Type B pancreatic cell (in vitro differentiated cells): ENCODE measurements around the gene SCNN1G. TPM values are rescaled to one million over a fixed set of nuclear protein-coding genes. Genes with fewer than 3 reads are reported as not detected.
A peak's percentile ranks its signal among the peaks of the same experiment; 100 is the strongest.

Experiments used
- DNase-seq: peaks from one replicate; pipeline ENCODE4 v3.0.0; 2021; ENCODE audit warnings: mixed read lengths; ENCODE audit not compliant: unreplicated experiment; ENCODE audit errors: extremely low spot score
- H3K27ac Mint-ChIP-seq: 2 replicates; pipeline ENCODE4 v1.8.0; 2021; ENCODE audit warnings: mild to moderate bottlenecking, mixed read lengths
- H3K27me3 Mint-ChIP-seq: 2 replicates; pipeline ENCODE4 v1.8.0; 2021; ENCODE audit warnings: mixed read lengths
- H3K36me3 Mint-ChIP-seq: 2 replicates; pipeline ENCODE4 v1.8.0; 2021; ENCODE audit warnings: mixed read lengths
- H3K4me1 Mint-ChIP-seq: one replicate; pipeline ENCODE4 v1.8.0; 2021; ENCODE audit warnings: mixed read lengths; ENCODE audit not compliant: unreplicated experiment
- H3K4me3 Mint-ChIP-seq: 2 replicates; pipeline ENCODE4 v1.8.0; 2021; ENCODE audit warnings: mild to moderate bottlenecking, mixed read lengths
- H3K9me3 Mint-ChIP-seq: 2 replicates; pipeline ENCODE4 v1.8.0; 2021; ENCODE audit warnings: mixed read lengths
- long read RNA-seq: library from polyadenylated mRNA; unstranded; transcript quantifications from one replicate; pipeline ENCODE4 v2.0.0, GENCODE V29; 2020
- total RNA-seq: library from RNA; stranded (reverse); gene quantifications from 2 replicates; pipeline ENCODE4 v1.2.1, GENCODE V29; 2021; ENCODE audit warnings: low replicate concordance
- TF ChIP-seq, protein P1 (sequence below): fragments of 200-600 bp; sonication (generic); conservative IDR thresholded peaks from 2 replicates; pipeline ENCODE4 v1.5.0; 2021; ENCODE audit warnings: antibody characterized with exemption, mild to moderate bottlenecking

SCNN1G gene, protein sequence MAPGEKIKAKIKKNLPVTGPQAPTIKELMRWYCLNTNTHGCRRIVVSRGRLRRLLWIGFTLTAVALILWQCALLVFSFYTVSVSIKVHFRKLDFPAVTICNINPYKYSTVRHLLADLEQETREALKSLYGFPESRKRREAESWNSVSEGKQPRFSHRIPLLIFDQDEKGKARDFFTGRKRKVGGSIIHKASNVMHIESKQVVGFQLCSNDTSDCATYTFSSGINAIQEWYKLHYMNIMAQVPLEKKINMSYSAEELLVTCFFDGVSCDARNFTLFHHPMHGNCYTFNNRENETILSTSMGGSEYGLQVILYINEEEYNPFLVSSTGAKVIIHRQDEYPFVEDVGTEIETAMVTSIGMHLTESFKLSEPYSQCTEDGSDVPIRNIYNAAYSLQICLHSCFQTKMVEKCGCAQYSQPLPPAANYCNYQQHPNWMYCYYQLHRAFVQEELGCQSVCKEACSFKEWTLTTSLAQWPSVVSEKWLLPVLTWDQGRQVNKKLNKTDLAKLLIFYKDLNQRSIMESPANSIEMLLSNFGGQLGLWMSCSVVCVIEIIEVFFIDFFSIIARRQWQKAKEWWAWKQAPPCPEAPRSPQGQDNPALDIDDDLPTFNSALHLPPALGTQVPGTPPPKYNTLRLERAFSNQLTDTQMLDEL
- total RNA-seq, result 1.3 and 1.4 TPM in 2 replicates
- long read RNA-seq, transcript SCNN1G-201 (13 exons, 3,507 nt), result major isoform, 5 of 6 reads
- long read RNA-seq, partial matches to known transcripts, result 1 of 6 reads
- long read RNA-seq, other reads (novel, unspliced or antisense), result 0 of 6 reads

DNA sequence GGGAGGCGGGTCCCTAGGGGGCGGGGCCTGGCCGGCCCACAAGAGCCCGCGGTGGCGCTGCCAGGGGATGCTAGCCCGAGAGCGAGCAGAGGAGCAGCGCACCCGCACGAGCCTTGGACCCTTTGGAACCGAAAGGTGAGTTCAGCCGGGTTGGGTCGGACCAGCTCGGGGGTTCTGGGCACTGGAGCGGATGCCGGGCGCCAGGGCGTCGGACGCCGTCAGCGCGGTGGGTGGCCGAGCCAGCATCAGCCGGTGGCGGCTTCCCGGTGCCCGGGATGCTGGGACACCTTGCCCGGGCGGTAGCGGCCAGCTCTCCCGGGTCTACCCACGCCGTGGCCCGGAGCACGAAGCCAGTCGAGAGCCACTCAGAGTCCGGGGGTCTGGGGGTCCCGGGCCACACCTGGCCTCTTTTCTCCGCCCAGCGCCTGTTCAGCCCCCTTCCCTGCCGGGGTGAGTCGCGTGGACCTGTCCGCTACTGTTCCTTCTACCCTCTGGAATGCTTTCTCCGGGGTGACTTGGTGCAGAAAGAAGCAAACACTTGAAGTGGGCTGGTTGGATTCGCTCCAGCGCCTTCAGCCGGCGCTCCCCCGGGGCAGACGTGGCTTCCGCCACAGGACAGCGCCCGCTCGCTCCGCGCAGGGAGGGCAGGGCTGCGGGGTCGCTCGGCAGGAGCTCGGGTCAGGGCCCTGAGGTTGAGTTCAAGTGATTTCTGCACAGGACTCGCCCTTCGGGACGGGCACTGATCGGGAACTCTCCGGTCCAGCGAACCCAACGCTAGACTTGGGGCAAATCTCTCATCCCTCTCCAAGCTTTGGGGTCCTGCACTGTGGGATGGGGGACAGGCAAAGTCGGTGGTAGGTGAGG, at the start of gene SCNN1G:
Gene SCNN1G, plus strand, starts transcription at position 67 of the 864 bp plus-strand sequence. CDS start 3,527 bp downstream, outside the sequence.
- Mint-ChIP-seq H3K4me1 (no peaks in the 10 kb centered on the region), H3K36me3 (no peaks in the 10 kb centered on the region), H3K27me3 (peaks cover 74% of the 10 kb centered on the region), H3K9me3 (no peaks in the 10 kb centered on the region), H3K27ac (no peak within 1 kb of the TSS), H3K4me3 (peak within 1 kb of the TSS; percentile 69)
- TF ChIP-seq, protein P1, sequence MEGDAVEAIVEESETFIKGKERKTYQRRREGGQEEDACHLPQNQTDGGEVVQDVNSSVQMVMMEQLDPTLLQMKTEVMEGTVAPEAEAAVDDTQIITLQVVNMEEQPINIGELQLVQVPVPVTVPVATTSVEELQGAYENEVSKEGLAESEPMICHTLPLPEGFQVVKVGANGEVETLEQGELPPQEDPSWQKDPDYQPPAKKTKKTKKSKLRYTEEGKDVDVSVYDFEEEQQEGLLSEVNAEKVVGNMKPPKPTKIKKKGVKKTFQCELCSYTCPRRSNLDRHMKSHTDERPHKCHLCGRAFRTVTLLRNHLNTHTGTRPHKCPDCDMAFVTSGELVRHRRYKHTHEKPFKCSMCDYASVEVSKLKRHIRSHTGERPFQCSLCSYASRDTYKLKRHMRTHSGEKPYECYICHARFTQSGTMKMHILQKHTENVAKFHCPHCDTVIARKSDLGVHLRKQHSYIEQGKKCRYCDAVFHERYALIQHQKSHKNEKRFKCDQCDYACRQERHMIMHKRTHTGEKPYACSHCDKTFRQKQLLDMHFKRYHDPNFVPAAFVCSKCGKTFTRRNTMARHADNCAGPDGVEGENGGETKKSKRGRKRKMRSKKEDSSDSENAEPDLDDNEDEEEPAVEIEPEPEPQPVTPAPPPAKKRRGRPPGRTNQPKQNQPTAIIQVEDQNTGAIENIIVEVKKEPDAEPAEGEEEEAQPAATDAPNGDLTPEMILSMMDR, result peak; percentile 74
- DNase-seq, result no peak

DNA sequence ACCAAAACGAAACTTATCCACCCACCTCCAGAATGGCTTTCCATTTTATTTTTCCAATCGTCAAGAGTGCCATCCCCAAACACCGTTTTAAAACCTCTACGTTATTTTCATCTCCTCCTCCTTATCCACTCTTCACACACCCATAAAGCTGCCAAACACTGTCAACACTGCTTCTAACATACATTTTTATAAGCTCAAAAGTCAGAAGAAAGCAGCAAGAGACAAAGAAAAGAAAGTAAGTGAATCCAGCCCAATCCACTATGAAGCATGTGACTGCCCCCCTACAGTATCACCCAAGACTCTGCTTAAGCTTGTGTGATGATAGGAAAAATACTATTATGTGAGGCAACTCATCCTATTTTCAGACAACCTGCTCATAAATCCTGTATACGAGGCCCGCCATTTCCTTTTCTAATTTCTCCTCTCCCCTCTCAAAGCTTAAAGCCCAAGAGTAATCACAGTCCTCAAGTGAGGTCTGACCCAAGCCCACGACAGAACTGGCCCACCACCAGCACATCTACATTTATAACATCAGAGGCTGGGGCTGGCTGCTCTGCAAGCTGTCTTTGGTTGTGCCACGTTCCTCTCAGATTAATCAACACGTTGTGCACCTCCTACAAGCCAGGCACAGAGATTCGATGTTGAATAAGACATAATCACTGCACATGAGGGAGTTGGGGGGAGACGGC, 49.6 kb upstream of the SCNN1G start:
- no peaks in the 10 kb centered on the region for H3K27me3 Mint-ChIP-seq
- DNase-seq, result no peak
- H3K36me3 Mint-ChIP-seq, result no peaks in the 10 kb centered on the region
- no peaks in the 10 kb centered on the region for H3K9me3 Mint-ChIP-seq
- TF ChIP-seq, protein P1, result no peak
- peak overlapping the region; percentile 64 for H3K27ac Mint-ChIP-seq
- H3K4me3 Mint-ChIP-seq, result peak overlapping the region; percentile 46
- peaks cover 28% of the 10 kb centered on the region for H3K4me1 Mint-ChIP-seq

DNA sequence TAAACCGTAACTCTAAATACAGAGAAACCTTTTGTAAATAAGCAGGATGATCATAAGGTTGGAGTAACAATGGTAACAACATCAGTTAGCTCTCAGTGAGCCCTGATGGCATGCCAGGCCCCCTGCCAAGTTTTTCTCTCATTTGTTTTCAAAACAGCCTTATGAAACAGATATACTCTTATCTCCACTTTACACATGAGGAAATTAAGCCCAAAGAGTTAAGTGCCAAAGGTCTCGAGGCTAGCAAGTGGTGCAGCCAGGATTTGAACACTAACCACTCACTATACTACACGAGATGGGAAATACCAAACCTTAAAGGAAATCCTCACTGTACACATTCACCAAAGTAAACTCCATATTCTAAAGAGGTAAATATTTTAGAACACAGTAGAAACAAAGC, 48.3 kb upstream of the SCNN1G start:
- H3K9me3 Mint-ChIP-seq, result no peaks in the 10 kb centered on the region
- H3K27me3 Mint-ChIP-seq, result no peaks in the 10 kb centered on the region
- peaks cover 28% of the 10 kb centered on the region for H3K4me1 Mint-ChIP-seq
- no peak overlapping the region for H3K4me3 Mint-ChIP-seq
- H3K27ac Mint-ChIP-seq, result no peak overlapping the region
- no peaks in the 10 kb centered on the region for H3K36me3 Mint-ChIP-seq
- TF ChIP-seq, protein P1, result no peak
- no peak for DNase-seq

DNA sequence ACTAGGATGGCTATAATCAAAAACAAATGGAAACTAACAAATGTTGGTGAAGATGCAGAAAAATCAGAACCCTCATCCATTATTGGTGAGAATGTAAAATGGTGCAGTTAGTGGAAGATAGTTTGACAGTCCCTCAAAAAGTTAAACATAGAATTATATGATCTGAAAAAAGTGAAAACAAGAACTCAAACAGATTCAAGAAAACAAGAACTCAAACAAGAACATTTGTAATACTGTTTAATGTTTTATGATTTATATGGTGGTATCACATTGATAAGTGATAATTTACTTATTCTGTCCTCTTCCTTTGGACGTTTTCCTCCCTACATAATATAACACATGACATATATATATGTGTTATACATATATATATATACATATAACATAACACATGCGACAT, 45.3 kb upstream of the SCNN1G start:
- no peaks in the 10 kb centered on the region for H3K9me3 Mint-ChIP-seq
- no peaks in the 10 kb centered on the region for H3K27me3 Mint-ChIP-seq
- no peaks in the 10 kb centered on the region for H3K36me3 Mint-ChIP-seq
- H3K4me1 Mint-ChIP-seq, result peaks cover 17% of the 10 kb centered on the region
- H3K4me3 Mint-ChIP-seq, result no peak overlapping the region
- TF ChIP-seq, protein P1, result no peak
- no peak for DNase-seq
- no peak overlapping the region for H3K27ac Mint-ChIP-seq

DNA sequence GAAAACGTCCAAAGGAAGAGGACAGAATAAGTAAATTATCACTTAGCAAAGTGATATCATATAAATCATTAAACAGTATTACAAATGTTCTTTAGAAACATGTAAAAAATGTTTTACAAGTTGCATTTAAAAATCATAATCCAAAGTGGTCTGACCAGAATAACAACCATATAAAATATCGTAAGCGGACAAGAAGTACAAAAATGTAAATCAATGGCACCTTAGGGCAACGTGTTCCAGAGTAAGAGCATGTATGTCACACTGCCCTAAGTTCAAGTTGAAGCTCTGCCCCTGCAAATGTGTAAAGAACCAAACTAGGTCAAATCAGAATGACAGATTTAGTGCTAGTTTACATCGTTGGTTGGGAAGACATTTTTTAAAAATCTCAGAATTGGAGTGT, 44.7 kb upstream of the SCNN1G start:
- TF ChIP-seq, protein P1, result no peak
- no peaks in the 10 kb centered on the region for H3K9me3 Mint-ChIP-seq

More for the DNA sequence above, 44.7 kb upstream of the SCNN1G start:
- Mint-ChIP-seq H3K36me3 (no peaks in the 10 kb centered on the region), H3K4me3 (no peak overlapping the region), H3K4me1 (peaks cover 17% of the 10 kb centered on the region), H3K27ac (no peak overlapping the region), H3K27me3 (no peaks in the 10 kb centered on the region)
- no peak for DNase-seq
